AG04449 (cell line): ENCODE results near the gene SEMA4B.

Source experiments
- CTCF ChIA-PET: fragments of 350-600 bp; formaldehyde crosslinking; extraction: SDS; loops from one replicate; lab custom pipeline; 2021; ENCODE audit warnings: antibody characterized with exemption; lab: Yijun Ruan, JAX
- POLR2A ChIA-PET: fragments of 400-600, 350-600 bp; formaldehyde crosslinking; extraction: SDS; loops from one replicate; lab custom pipeline; 2020; ENCODE audit warnings: antibody characterized with exemption, inconsistent platforms; lab: Yijun Ruan, JAX
- DNase-seq: peaks from one replicate; pipeline ENCODE4 v3.0.0-alpha.2; 2010; ENCODE audit warnings: low read depth, low spot score
- H3K4me3 ChIP-seq: 2 replicates; pipeline ENCODE4 v1.5.1; 2011; ENCODE audit warnings: low read depth, mild to moderate bottlenecking, control low read depth, low read length
- TF ChIP-seq, protein P1 (sequence below): IDR thresholded peaks from one replicate; pipeline ENCODE4 v1.5.1; 2011; ENCODE audit warnings: mild to moderate bottlenecking, moderate library complexity, low read length, control low read depth, inconsistent platforms; ENCODE audit not compliant: insufficient read depth; ENCODE audit errors: missing control alignments

Gene SEMA4B

DNA sequence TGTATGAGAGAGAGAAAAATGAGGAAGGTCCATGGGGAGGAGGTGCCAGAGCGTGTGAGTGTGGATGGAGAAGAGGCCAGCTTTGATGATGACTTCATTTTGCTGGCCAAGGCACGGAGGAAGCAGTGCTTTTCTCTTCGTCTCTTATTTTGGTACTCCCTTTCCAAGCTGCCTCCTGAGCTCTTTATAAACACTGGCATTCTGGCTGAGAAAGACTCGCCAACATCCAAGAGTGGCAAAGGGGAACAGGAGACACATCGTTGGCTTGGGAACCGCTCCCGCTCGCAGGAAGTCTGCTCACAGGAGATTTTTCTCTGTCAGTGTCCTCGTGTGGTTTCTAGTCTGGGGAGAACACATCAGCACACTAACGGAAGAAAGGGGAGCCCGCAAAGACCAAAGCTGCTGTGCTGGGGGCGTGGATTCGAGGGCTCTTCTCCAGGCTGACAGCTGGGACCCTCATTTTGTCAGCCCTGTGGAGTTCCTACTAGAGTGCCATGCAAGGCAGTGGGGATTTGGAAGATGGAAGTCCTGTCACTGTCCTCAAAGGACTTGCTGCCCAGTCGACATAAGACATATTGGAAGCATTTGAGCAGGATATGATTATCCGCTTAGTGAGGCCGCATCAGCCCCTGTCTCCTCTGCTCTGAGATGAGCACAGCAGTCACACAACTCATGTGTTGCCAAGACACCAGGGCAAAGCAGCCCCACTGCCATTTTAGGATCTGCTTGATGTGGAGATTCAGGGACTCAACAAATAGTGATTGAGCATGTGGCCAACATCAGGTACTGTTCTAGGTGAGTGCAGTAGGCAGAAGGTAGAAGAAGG, 8.0 kb upstream of the SEMA4B start:
- POLR2A ChIA-PET, result no interaction called here

DNA sequence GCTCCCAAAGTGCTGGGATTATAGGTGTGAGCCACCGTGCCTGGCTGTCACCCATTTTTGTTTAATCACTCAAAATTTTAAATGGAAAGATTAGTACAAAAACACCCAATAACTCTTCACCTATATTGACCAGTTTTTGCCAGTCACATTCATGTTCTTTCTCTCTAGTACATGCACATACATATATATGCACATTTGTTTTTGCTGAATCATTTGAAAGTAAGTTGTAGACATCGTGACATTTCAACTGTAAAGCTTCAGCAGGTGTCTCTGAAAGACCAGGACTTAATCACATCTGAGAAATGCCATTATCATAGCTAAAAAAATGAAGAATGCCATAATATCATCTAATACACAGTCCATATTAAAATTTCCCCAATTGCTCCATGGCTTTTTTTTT, 6.5 kb upstream of the SEMA4B start:
- ChIA-PET CTCF (interaction anchor here (0.7 kb wide), 1 partner anchor 8 kb away, joined by 3 read pairs; no protein-coding TSS in a partner anchor), POLR2A (no interaction called here)
- TF ChIP-seq, protein P1, sequence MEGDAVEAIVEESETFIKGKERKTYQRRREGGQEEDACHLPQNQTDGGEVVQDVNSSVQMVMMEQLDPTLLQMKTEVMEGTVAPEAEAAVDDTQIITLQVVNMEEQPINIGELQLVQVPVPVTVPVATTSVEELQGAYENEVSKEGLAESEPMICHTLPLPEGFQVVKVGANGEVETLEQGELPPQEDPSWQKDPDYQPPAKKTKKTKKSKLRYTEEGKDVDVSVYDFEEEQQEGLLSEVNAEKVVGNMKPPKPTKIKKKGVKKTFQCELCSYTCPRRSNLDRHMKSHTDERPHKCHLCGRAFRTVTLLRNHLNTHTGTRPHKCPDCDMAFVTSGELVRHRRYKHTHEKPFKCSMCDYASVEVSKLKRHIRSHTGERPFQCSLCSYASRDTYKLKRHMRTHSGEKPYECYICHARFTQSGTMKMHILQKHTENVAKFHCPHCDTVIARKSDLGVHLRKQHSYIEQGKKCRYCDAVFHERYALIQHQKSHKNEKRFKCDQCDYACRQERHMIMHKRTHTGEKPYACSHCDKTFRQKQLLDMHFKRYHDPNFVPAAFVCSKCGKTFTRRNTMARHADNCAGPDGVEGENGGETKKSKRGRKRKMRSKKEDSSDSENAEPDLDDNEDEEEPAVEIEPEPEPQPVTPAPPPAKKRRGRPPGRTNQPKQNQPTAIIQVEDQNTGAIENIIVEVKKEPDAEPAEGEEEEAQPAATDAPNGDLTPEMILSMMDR, result no peak
- no peak for DNase-seq
- no peak overlapping the region for H3K4me3 ChIP-seq

More for the DNA sequence above, 8.0 kb upstream of the SEMA4B start:
- CTCF ChIA-PET, result interaction anchor here (1.2 to 2.2 kb wide), 4 partner anchors 8 to 28 kb away, joined by 3 to 8 read pairs (median 6); partner anchors contain the start of gene SEMA4B
- H3K4me3 ChIP-seq, result no peak overlapping the region
- TF ChIP-seq, protein P1, result no peak
- DNase-seq, result no peak

DNA sequence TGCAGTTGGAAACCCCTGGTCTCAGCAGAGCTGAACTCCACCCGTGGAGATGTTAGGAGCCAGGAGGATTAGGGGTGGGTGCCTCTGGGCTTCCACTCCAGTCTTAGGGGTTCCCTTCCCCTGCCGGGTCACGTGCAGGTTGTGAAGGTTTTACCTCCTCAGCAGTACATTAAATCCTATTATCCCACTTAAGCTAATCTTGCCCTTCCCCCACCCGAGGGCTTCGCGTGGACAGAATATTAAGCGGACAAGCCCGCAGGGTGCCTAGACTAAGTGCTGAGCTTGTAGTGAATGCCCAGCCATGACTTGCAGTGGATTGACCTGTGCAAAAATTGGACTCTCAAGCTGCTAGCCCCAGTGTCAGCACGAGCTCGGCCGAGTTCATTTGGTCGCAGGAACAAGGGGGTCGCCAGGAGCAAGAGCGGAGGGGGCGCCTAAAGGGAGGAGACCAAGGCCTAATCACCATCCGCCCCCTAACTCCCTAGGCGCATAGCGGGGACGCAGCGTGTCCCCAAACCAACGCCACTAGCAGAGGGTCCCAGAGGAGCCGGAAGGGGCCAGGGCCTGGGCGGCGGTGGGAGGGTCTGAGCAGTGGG, 498 bp upstream of the SEMA4B start:
- ChIA-PET CTCF (interaction anchor here (0.9 to 4.4 kb wide), 10 partner anchors 8 to 93 kb away, joined by 3 to 26 read pairs (median 4); no protein-coding TSS in a partner anchor), POLR2A (interaction anchor here (0.8 to 1.4 kb wide), 3 partner anchors 20 to 313 kb away, joined by 3 to 5 read pairs (median 5); partner anchors contain the start of genes CIB1 and GDPGP1)
- H3K4me3 ChIP-seq, result peak overlapping the region; percentile 71
- no peak for DNase-seq
- TF ChIP-seq, protein P1, result no peak

DNA sequence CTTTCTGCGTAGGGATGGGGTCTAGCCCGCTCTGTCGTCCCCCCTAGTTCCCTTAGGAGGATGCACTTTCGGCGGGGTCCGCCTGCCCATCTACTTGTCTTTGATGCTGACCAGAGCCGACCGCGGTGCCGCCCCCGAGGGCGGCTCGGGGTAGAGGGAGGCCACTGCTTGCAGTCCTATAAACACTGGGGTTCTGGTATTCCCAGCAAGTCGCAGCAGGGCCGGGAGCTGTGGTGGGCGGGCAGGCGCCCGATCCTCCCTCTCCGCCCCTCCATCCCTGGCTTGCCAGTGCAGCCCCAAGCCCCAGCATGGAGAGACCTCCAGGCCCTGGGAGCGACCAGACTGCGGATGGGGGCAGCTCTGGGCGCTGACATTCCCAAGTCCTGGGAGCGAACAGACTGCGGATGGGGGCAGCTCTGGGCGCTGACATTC, 830 bp downstream of the SEMA4B start:
- ChIA-PET CTCF (interaction anchor here (0.8 to 4.4 kb wide), 8 partner anchors 8 to 66 kb away, joined by 3 to 26 read pairs (median 3); no protein-coding TSS in a partner anchor), POLR2A (interaction anchor here (0.7 to 0.8 kb wide), 2 partner anchors 230 to 314 kb away, joined by 3 to 5 read pairs; no protein-coding TSS in a partner anchor)
- H3K4me3 ChIP-seq, result peak overlapping the region; percentile 71
- no peak for DNase-seq
- TF ChIP-seq, protein P1, result no peak

DNA sequence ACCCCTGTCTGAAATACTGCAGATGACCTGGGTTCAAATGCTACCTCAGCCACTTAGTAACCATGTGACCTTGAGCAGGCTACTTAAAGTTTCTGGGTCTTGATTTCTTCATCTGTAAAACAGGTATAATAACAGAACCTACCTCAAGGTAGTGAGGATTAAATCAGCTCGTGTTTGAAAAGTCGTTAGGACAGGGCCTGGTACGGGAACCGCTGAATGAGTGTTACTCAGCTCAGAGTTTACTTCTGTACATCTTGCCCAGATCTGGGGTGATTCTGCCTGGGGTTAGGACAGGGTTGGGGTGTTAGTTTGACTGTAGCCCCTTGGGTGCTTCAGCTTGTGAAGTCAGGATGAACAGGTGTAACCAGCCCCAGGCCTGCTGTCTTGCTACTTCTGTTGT, 1.8 kb downstream of the SEMA4B start:
- TF ChIP-seq, protein P1, result no peak
- POLR2A ChIA-PET, result no interaction called here
- no peak overlapping the region for H3K4me3 ChIP-seq
- CTCF ChIA-PET, result interaction anchor here (1.0 to 4.4 kb wide), 5 partner anchors 9 to 18 kb away, joined by 3 to 26 read pairs (median 4); no protein-coding TSS in a partner anchor
- no peak for DNase-seq
